GM12875 (cell line): Measurements from ENCODE around the gene DTL.

Source experiments
- H3K4me3 ChIP-seq: one replicate; pipeline ENCODE4 v1.5.1; 2011; ENCODE audit warnings: low read depth, low read length, control low read depth
- CTCF ChIP-seq: IDR thresholded peaks from 2 replicates; pipeline ENCODE4 v1.5.1; 2011; ENCODE audit warnings: low read depth, mild to moderate bottlenecking, control low read depth, inconsistent platforms, low read length, moderate library complexity, borderline replicate concordance; ENCODE audit not compliant: insufficient read depth

DTL gene

GRCh38 chr1:212137854-212138253, 102.3 kb downstream of the DTL start:
- no peak for TF ChIP-seq CTCF
- H3K4me3 ChIP-seq = no peak overlapping the region

- H3K4me3 ChIP-seq = no peak overlapping the region
- TF ChIP-seq CTCF = no peak
Observed at GRCh38 chr1:212138457-212138856, 102.9 kb downstream of the DTL start.

- no peak for TF ChIP-seq CTCF
Observed at GRCh38 chr1:212139526-212140135, 104.1 kb downstream of the DTL start.

GRCh38 chr1:212141404-212141803, 105.9 kb downstream of the DTL start:
- H3K4me3 ChIP-seq = no peak overlapping the region
- no peak for TF ChIP-seq CTCF

More at GRCh38 chr1:212139526-212140135, 104.1 kb downstream of the DTL start:
- H3K4me3 ChIP-seq = no peak overlapping the region

GRCh38 chr1:212142883-212143530, 107.5 kb downstream of the DTL start:
- no peak overlapping the region for H3K4me3 ChIP-seq
- no peak for TF ChIP-seq CTCF

GRCh38 chr1:212147581-212148033, 112.1 kb downstream of the DTL start:
- H3K4me3 ChIP-seq = no peak overlapping the region
- no peak for TF ChIP-seq CTCF

- no peak for TF ChIP-seq CTCF
- H3K4me3 ChIP-seq = no peak overlapping the region
Observed at GRCh38 chr1:212149566-212149965, 114.0 kb downstream of the DTL start.
